Measurements from ENCODE around the gene PITPNC1.

DNA sequence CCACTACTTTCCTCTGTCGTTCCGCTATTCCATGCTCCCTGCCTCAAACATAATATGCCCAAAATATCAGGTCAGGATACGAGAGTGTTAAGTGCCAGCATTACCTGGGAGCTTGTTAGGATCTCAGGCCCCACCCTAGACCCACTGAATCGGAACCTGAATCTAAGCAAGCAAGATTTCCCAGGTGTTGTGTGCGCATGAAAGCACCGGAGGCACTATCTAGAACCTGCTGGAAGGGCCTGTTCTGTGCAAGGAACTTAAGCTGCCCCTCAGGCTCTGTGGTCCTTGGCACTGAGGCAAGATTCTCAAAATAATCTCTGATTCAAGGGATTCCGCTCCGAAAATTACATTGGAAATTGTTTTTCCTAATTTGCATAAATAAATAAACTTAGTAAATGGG, 233.0 kb downstream of the PITPNC1 start:
- no peak for TF ChIP-seq POLR2AphosphoS5 (IDR thresholded peaks at IDR 0.05)
- TF ChIP-seq, protein P1, sequence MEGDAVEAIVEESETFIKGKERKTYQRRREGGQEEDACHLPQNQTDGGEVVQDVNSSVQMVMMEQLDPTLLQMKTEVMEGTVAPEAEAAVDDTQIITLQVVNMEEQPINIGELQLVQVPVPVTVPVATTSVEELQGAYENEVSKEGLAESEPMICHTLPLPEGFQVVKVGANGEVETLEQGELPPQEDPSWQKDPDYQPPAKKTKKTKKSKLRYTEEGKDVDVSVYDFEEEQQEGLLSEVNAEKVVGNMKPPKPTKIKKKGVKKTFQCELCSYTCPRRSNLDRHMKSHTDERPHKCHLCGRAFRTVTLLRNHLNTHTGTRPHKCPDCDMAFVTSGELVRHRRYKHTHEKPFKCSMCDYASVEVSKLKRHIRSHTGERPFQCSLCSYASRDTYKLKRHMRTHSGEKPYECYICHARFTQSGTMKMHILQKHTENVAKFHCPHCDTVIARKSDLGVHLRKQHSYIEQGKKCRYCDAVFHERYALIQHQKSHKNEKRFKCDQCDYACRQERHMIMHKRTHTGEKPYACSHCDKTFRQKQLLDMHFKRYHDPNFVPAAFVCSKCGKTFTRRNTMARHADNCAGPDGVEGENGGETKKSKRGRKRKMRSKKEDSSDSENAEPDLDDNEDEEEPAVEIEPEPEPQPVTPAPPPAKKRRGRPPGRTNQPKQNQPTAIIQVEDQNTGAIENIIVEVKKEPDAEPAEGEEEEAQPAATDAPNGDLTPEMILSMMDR (IDR thresholded peaks at IDR 0.05), result no peak
- TF ChIP-seq POLR2A (IDR thresholded peaks at IDR 0.05; ENCODE audit: low read depth), result no peak

Measured in esophagus muscularis mucosa (tissue), 3 donors.